K562 (cell line): ENCODE results near the gene JMJD1C. TPM values are rescaled to one million over a fixed set of nuclear protein-coding genes. Genes with fewer than 3 reads are reported as not detected.
A peak's percentile ranks its signal among the peaks of the same experiment; 100 is the strongest.

Source experiments
- CAMTA2 ChIP-seq: fragments of 250-450 bp; sonication (Bioruptor Pico); conservative IDR thresholded peaks from 2 replicates; pipeline ENCODE4 v1.5.1; 2022
- CBFA2T3 ChIP-seq: fragments of 450-650 bp; IDR thresholded peaks from 2 replicates; pipeline ENCODE4 v1.6.1; 2017
- CBX3 ChIP-seq, 2 experiments: IDR thresholded peaks; 1 replicate in 1 of 2; 2 replicates in 1 of 2; pipeline ENCODE4 v1.6.1; 2012; ENCODE audit warnings: inconsistent platforms in 2 of 2, low read length in 2 of 2, borderline replicate concordance in 1 of 2, control low read depth in 1 of 2
- ELF2 ChIP-seq: fragments of 250-450 bp; sonication (Bioruptor Pico); IDR thresholded peaks from 2 replicates; pipeline ENCODE4 v1.5.0; 2021; ENCODE audit warnings: mild to moderate bottlenecking
- EWSR1 ChIP-seq: fragments of 450-650 bp; IDR thresholded peaks from 2 replicates; pipeline ENCODE4 v1.6.1; 2018; ENCODE audit warnings: borderline replicate concordance, mild to moderate bottlenecking, low read depth, moderate library complexity; ENCODE audit not compliant: partially characterized antibody
- HDAC2 ChIP-seq: fragments of 450-650 bp; IDR thresholded peaks from 2 replicates; pipeline ENCODE4 v1.6.1; 2016; ENCODE audit warnings: mild to moderate bottlenecking
- KDM5B ChIP-seq: fragments of 200-600 bp; sonication (generic); IDR thresholded peaks from 2 replicates; pipeline ENCODE4 v1.6.1; 2012; ENCODE audit warnings: low read depth, mild to moderate bottlenecking, moderate library complexity, low read length, control low read depth, inconsistent platforms; ENCODE audit not compliant: insufficient replicate concordance
- MIER1 ChIP-seq: fragments of 450-650 bp; IDR thresholded peaks from 2 replicates; pipeline ENCODE4 v1.6.1; 2016; ENCODE audit warnings: antibody characterized with exemption, mild to moderate bottlenecking, low read depth
- SAP30 ChIP-seq: fragments of 200-600 bp; sonication (generic); IDR thresholded peaks from 2 replicates; pipeline ENCODE4 v1.6.1; 2012; ENCODE audit warnings: borderline replicate concordance, low read depth, mild to moderate bottlenecking, moderate library complexity, low read length, control low read depth, inconsistent platforms; ENCODE audit not compliant: insufficient read depth, poor library complexity, severe bottlenecking
- SOX6 ChIP-seq: fragments of 450-650 bp; IDR thresholded peaks from 2 replicates; pipeline ENCODE4 v1.6.1; 2014; ENCODE audit warnings: mild to moderate bottlenecking
- ZNF133 ChIP-seq: fragments of 250-450 bp; sonication (Bioruptor Pico); IDR thresholded peaks from 2 replicates; pipeline ENCODE4 v1.4.0; 2020; ENCODE audit warnings: mild to moderate bottlenecking
- ZNF707 ChIP-seq: fragments of 250-450 bp; sonication (Bioruptor Pico); conservative IDR thresholded peaks from 2 replicates; pipeline ENCODE4 v1.8.0; 2022; ENCODE audit warnings: inconsistent platforms, mild to moderate bottlenecking, moderate library complexity
- polyA plus RNA-seq, 8 experiments: library from polyadenylated mRNA; depleted of rRNA in 4 of 8; stranded (reverse) in 5 of 8; unstranded in 3 of 8; fragments of >200 nt; fragmentation: Nextera tagmentation in 2 of 8; fragmentation: Illumina TruSeq in 1 of 8; extraction: Ambion mirVana in 2 of 8; extraction: Trizol in 1 of 8; gene quantifications; 2 replicates each; pipeline versions ENCODE4 v1.2.1 to v1.2.3, GENCODE V29; 2011 to 2014; ENCODE audit warnings: inconsistent platforms in 1 of 8, missing spikeins in 1 of 8
- total RNA-seq, 7 experiments: library from RNA; depleted of rRNA in 6 of 7; stranded (reverse); fragments of >200 nt in 6 of 7; fragmentation: Illumina TruSeq in 2 of 7; extraction: Trizol in 2 of 7; gene quantifications; 2 replicates each; pipeline versions ENCODE4 v1.2.1 to v1.2.3, GENCODE V29; 2011 to 2021; ENCODE audit warnings: low replicate concordance in 1 of 7
- TF ChIP-seq, protein P1 (sequence below): fragments of 250-450 bp; sonication (Bioruptor Pico); IDR thresholded peaks from 2 replicates; pipeline ENCODE4 v1.9.0; 2021; ENCODE audit warnings: mild to moderate bottlenecking
- TF ChIP-seq, protein P2 (sequence below): sonication (generic); formaldehyde crosslinking; IDR thresholded peaks from 2 replicates; pipeline ENCODE4 v1.8.0; 2022; ENCODE audit warnings: mild to moderate bottlenecking, missing genetic modification reagents
- TF ChIP-seq, protein P3 (sequence below): IDR thresholded peaks from 3 replicates; pipeline ENCODE4 v1.6.1; 2011; ENCODE audit warnings: borderline replicate concordance, mild to moderate bottlenecking, moderate library complexity; ENCODE audit not compliant: insufficient read length; ENCODE audit errors: extremely low read depth

The JMJD1C gene
- total and polyA plus RNA-seq, 9 of the 15 experiments (the other 6 are each of a cell fraction or from before 2014, with no cell fraction given): 25.3 to 68.0 (median 47.2) TPM

- TF ChIP-seq CBX3 (IDR thresholded peaks at IDR 0.05; ENCODE audit: borderline replicate concordance in 1 of 2, low read length in 2 of 2) (peak in 1 of 2 experiments; percentile 99; a peak in 2 of 3 replicates), CBFA2T3 (no peak; the same call in 1 of the 2 replicates), ZNF707 (CRISPR knock-in tag) (no peak), SAP30 (peak; percentile 64), SOX6 (peak; percentile 47; the same call in 1 of the 2 replicates), KDM5B (peak; percentile 98), EWSR1 (no peak), MIER1 (0 out of 2 replicates have a peak, but pooled peaks have one; percentile 44), ZNF133 (CRISPR knock-in tag) (no peak), HDAC2 (peak; percentile 73), CAMTA2 (CRISPR knock-in tag) (no peak), ELF2 (CRISPR knock-in tag) (peak; percentile 69; the same call in 1 of the 2 replicates)
- TF ChIP-seq, protein P1, sequence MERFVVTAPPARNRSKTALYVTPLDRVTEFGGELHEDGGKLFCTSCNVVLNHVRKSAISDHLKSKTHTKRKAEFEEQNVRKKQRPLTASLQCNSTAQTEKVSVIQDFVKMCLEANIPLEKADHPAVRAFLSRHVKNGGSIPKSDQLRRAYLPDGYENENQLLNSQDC (CRISPR knock-in tag): no peak
- TF ChIP-seq, protein P2, sequence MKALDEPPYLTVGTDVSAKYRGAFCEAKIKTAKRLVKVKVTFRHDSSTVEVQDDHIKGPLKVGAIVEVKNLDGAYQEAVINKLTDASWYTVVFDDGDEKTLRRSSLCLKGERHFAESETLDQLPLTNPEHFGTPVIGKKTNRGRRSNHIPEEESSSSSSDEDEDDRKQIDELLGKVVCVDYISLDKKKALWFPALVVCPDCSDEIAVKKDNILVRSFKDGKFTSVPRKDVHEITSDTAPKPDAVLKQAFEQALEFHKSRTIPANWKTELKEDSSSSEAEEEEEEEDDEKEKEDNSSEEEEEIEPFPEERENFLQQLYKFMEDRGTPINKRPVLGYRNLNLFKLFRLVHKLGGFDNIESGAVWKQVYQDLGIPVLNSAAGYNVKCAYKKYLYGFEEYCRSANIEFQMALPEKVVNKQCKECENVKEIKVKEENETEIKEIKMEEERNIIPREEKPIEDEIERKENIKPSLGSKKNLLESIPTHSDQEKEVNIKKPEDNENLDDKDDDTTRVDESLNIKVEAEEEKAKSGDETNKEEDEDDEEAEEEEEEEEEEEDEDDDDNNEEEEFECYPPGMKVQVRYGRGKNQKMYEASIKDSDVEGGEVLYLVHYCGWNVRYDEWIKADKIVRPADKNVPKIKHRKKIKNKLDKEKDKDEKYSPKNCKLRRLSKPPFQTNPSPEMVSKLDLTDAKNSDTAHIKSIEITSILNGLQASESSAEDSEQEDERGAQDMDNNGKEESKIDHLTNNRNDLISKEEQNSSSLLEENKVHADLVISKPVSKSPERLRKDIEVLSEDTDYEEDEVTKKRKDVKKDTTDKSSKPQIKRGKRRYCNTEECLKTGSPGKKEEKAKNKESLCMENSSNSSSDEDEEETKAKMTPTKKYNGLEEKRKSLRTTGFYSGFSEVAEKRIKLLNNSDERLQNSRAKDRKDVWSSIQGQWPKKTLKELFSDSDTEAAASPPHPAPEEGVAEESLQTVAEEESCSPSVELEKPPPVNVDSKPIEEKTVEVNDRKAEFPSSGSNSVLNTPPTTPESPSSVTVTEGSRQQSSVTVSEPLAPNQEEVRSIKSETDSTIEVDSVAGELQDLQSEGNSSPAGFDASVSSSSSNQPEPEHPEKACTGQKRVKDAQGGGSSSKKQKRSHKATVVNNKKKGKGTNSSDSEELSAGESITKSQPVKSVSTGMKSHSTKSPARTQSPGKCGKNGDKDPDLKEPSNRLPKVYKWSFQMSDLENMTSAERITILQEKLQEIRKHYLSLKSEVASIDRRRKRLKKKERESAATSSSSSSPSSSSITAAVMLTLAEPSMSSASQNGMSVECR: peak; percentile 95
- TF ChIP-seq, protein P3, sequence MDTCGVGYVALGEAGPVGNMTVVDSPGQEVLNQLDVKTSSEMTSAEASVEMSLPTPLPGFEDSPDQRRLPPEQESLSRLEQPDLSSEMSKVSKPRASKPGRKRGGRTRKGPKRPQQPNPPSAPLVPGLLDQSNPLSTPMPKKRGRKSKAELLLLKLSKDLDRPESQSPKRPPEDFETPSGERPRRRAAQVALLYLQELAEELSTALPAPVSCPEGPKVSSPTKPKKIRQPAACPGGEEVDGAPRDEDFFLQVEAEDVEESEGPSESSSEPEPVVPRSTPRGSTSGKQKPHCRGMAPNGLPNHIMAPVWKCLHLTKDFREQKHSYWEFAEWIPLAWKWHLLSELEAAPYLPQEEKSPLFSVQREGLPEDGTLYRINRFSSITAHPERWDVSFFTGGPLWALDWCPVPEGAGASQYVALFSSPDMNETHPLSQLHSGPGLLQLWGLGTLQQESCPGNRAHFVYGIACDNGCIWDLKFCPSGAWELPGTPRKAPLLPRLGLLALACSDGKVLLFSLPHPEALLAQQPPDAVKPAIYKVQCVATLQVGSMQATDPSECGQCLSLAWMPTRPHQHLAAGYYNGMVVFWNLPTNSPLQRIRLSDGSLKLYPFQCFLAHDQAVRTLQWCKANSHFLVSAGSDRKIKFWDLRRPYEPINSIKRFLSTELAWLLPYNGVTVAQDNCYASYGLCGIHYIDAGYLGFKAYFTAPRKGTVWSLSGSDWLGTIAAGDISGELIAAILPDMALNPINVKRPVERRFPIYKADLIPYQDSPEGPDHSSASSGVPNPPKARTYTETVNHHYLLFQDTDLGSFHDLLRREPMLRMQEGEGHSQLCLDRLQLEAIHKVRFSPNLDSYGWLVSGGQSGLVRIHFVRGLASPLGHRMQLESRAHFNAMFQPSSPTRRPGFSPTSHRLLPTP: no peak
These were observed 332.5 kb downstream of the JMJD1C start, which contains the start of gene NRBF2 (continued) for GRCh38 chr10:63133056-63133820.
